IPS DF 4.7 (cell line): ENCODE data around the gene SERPINB10.

Source experiments
- DNase-seq: peaks from one replicate; pipeline ENCODE4 v3.0.0-alpha.2; 2013; ENCODE audit warnings: low spot score; ENCODE audit errors: extremely low read depth

Gene SERPINB10

GRCh38 chr18:63907664-63908063 is at the start of gene SERPINB10:
Gene SERPINB10, plus strand, starts transcription at chr18:63907958. Its CDS starts 7,553 bp downstream, at chr18:63915511.
- no peak for DNase-seq

GRCh38 chr18:63858456-63858855 is 49.3 kb upstream of the SERPINB10 start:
- DNase-seq, result no peak

GRCh38 chr18:63859781-63860475 is 47.8 kb upstream of the SERPINB10 start:
- DNase-seq, result no peak

- DNase-seq, result no peak
These were observed 47.2 kb upstream of the SERPINB10 start for GRCh38 chr18:63860531-63860930.

- no peak for DNase-seq
These were observed 40.2 kb upstream of the SERPINB10 start for GRCh38 chr18:63867368-63868125.

GRCh38 chr18:63868546-63868945 is 39.2 kb upstream of the SERPINB10 start:
- DNase-seq, result no peak

- DNase-seq, result no peak
These were observed 38.4 kb upstream of the SERPINB10 start for GRCh38 chr18:63869374-63869773.

- DNase-seq, result no peak
These were observed 37.9 kb upstream of the SERPINB10 start for GRCh38 chr18:63869851-63870250.

GRCh38 chr18:63871836-63872235 is 35.9 kb upstream of the SERPINB10 start:
- no peak for DNase-seq

- no peak for DNase-seq
These were observed 35.2 kb upstream of the SERPINB10 start for GRCh38 chr18:63872586-63872985.

- no peak for DNase-seq
These were observed 29.4 kb upstream of the SERPINB10 start for GRCh38 chr18:63878343-63878742.

- no peak for DNase-seq
These were observed 28.8 kb upstream of the SERPINB10 start for GRCh38 chr18:63878925-63879324.

- DNase-seq, result no peak
These were observed 28.0 kb upstream of the SERPINB10 start for GRCh38 chr18:63879709-63880108.

GRCh38 chr18:63881851-63882250 is 25.9 kb upstream of the SERPINB10 start:
- no peak for DNase-seq

- DNase-seq, result no peak
These were observed 25.2 kb upstream of the SERPINB10 start for GRCh38 chr18:63882333-63883141.

- no peak for DNase-seq
These were observed 24.1 kb upstream of the SERPINB10 start for GRCh38 chr18:63883617-63884016.

- no peak for DNase-seq
These were observed 20.3 kb upstream of the SERPINB10 start, which contains the start of gene SERPINB2 for GRCh38 chr18:63887424-63887823. Gene SERPINB2, plus strand, starts transcription at chr18:63887705. Its CDS starts 3,740 bp downstream, at chr18:63891445.

GRCh38 chr18:63888470-63889190 is 19.1 kb upstream of the SERPINB10 start:
- no peak for DNase-seq

- DNase-seq, result no peak
These were observed 18.1 kb upstream of the SERPINB10 start for GRCh38 chr18:63889626-63890025.

GRCh38 chr18:63890237-63890949 is 17.4 kb upstream of the SERPINB10 start:
- no peak for DNase-seq

GRCh38 chr18:63890950-63891304 is 16.8 kb upstream of the SERPINB10 start:
- DNase-seq, result no peak
